ENCODE data around the gene CNTN6. TPM values are rescaled to one million over a fixed set of nuclear protein-coding genes. Genes with fewer than 3 reads are reported as not detected.

Gene CNTN6
- total RNA-seq, 1 donor from 2014 or later, result 0.16 TPM

DNA sequence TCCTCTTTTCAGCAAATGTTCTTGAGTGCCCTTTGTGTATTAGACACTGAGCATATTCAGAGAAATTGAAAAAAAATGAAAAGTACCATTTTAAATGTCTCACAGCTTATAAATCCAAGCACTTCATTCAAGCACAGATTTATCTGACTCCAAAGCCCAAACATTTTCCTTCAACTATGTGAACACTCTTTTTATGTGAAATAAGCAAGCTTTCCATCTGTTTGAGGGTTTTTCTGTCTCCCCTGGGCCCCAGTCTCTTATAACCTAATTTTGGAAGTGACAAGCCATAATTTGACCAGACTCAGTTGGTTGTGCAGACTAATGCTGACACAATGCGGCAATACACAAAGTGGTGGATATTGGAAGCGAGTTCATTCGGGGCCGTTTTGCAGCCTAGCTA lies 170.3 kb downstream of the CNTN6 start:
- intact Hi-C loops (cut with DNase I), result no loop called here
- no peak for DNase-seq (ENCODE audit: low spot score)

DNA sequence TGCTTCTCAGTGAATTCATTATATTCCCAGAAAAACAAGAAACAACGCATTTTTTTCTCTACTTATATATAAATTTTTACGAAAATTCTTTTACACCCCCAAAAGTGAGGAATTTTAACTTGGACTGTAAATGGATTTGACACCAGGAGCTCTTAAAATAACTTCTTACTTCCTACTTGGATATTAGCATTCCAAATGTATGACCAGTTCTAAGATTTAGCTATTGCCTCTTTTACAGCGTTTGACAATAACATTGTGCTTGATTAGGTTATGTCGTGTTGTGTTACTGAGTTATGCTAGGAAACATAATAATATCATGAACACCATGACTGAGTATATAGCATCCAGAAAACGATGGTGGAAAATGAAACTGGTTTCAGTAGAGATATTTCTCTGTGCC lies 177.0 kb downstream of the CNTN6 start:
- intact Hi-C loops (cut with DNase I), result no loop called here
- no peak for DNase-seq (ENCODE audit: low spot score)

GRCh38 chr3:1272546-1273265 lies 179.9 kb downstream of the CNTN6 start:
- intact Hi-C loops (cut with DNase I), result no loop called here
- DNase-seq (ENCODE audit: low spot score), result no peak

- DNase-seq (ENCODE audit: low spot score), result no peak
- intact Hi-C loops (cut with DNase I), result no loop called here
Measured at GRCh38 chr3:1275495-1275894, 182.7 kb downstream of the CNTN6 start.

GRCh38 chr3:1287815-1288214 lies 195.0 kb downstream of the CNTN6 start:
- DNase-seq (ENCODE audit: low spot score), result no peak
- intact Hi-C loops (cut with DNase I), result no loop called here

DNA sequence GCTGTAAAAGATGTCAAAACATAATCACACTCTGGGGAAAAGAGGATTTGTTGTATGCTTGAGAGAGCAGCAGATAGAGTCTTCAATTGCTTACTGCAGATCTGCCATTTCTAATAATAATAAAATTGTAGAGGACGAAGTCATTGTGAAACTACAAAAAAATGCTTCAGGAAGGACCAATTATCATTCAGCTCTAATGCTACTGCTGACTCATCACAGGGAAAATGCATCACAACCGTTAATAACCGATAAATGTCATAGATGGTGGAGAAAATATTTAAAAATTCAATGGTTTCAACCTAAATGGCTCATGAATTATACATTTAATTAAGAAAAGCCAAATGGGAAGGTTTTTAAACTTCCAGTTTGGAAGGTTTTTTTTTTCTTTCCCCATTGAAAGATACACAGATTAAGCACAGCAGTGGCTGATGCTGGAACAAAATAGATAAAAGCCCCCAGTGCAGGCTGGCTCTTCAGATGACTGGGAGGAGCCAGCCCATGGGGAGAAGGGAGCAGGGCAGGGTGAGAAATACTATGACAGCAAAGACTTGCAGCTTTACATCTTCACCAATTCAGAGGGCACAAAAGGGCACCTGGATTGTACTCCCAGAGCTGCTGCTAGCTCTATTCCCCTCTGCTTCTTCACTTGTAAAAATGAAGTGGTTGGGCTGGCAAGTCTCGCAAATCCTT lies 196.1 kb downstream of the CNTN6 start:
- intact Hi-C loops (cut with DNase I), result no loop called here
- no peak for DNase-seq (ENCODE audit: low spot score)

DNA sequence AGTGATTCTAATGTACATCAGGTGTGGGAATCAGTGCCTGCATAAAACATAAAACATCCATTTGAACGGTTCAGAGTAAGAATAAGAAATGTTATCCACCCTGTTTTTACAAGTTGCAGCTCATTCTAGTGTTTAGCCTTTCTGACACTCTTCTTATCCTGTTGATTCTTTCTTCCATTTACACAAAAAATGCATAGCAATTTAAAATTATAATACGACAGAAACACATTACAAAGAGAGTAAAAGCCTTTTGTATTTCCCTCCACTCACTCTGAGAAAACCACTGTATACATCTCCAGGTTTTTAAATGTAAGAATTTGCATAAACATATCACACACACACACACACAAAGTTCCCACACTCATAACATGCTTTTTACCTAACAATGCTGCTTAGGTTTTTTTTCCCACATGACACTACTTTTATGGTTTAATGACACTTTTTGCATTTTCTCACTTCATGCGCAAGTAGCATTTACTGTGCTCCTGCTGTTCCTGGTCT lies 199.8 kb downstream of the CNTN6 start:
- DNase-seq (ENCODE audit: low spot score), result no peak
- intact Hi-C loops (cut with DNase I), result no loop called here

DNA sequence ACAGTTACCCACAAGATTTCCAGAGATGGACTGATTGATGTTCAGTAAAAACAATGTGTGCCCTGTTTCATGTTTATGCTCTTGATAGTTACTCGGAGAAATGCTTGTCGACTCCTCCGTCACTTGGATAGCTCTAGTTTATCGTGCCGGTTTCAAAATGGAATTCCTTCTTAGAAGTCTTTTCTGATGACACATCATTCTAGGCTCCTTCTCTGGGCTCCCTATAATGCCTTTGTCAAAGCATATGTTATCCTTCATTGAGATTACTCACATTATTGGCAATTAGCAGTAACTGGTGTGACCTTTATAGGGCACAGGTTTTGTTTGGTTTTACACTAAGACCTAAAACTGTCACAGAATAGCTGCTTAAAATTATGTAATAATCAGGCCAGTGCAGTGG lies 201.8 kb downstream of the CNTN6 start:
- intact Hi-C loops (cut with DNase I), result no loop called here

GRCh38 chr3:1318296-1319005 lies 225.6 kb downstream of the CNTN6 start:
- intact Hi-C loops (cut with DNase I), result no loop called here

More for the DNA sequence above, 201.8 kb downstream of the CNTN6 start:
- DNase-seq (ENCODE audit: low spot score), result no peak

DNA sequence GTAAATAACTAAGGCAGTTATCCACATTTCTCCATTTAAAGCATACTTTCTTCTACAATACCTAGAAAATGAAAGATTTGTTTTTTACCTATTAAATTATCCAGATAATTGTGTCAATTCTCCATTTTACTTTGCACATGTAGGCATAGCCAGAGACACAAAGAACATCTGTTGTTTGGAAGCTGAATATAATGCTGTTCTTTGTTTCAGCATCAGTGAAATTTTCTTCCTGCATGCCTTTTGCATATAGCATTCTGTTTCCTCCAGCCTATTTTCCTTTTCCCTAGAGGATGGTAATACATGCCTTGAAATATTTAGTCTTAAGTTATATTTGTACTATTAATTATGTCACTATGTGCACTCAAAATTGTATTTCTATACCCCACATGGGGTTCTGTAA lies 233.7 kb downstream of the CNTN6 start:
- intact Hi-C loops (cut with DNase I), result no loop called here
- DNase-seq (ENCODE audit: low spot score), result no peak

More at GRCh38 chr3:1318296-1319005, 225.6 kb downstream of the CNTN6 start:
- DNase-seq (ENCODE audit: low spot score), result no peak

DNA sequence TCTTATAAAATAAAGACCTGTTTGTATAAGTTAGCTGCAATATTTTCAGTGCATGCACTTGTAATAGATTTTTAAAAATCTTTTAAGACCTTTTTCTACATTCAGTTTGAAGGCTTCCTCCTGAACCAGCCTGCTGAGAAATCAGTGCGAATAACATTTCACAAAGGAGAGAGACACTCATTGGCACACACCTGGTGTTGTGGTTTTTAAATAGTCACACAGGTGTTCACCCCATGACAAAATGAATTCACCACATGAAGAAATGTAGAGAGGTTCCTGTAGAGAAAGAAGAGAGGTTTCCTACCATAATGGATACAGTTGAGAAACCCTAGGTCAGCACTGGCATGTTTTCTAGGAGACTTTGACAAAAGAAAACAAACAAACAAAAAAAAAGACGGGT lies 237.3 kb downstream of the CNTN6 start:
- intact Hi-C loops (cut with DNase I), result no loop called here
- DNase-seq (ENCODE audit: low spot score), result no peak

DNA sequence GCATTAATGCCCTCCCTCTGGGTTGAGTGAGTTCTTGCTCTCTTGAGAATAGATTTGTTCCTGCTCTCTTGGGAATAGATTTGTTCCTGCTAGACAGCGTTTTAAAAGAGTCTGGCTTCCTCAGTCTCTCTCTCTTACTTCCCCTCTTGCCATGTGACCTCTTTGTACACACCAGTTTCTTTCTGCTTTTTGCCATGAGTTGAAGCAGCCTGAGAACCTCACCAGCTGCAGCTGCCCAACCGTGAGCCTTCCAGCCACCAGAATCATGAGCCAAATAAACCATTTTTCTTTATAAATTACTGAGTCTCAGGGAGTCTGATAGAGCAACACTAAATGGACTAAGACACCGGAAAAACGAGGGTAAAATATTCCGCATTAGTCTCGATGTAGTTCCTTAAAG lies 253.6 kb downstream of the CNTN6 start:
- DNase-seq (ENCODE audit: low spot score), result no peak
- intact Hi-C loops (cut with DNase I), result no loop called here

DNA sequence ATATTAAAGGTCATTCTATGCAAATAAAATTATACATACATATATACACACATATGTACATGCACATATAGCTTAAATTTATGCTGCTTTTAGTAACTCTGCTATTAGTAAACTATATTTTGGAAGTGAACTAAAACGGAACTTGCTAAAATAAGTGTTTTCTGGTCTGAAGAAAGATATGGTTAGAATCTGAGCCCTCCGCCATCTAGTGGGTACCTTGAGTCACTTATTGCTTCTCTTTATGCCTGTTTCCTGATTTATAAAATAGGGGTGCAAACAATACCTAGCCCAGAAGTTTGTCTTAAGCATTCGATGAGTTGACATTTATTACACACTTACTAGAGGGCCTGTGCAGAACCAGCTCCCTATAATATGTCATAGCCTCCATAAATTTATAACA lies 255.7 kb downstream of the CNTN6 start:
- intact Hi-C loops (cut with DNase I), result no loop called here
- no peak for DNase-seq (ENCODE audit: low spot score)

DNA sequence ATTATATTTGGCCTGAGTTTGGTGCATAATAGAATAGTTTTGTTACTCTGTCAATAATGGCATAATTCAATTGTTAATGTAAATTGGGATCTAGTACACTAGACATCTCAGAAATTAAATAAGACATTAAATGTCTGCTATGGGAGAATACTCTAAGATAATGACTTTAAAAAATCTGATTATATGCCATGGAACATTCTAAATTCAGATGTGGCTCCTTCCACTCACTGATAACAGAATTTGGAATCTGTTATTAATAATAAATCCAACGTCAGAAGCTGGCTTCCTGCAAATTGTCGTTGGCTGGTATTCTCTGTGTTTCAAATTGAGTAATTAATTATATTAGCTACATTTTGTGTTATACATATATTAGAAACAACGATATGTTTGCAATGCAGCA lies 258.1 kb downstream of the CNTN6 start:
- intact Hi-C loops (cut with DNase I), result no loop called here
- DNase-seq (ENCODE audit: low spot score), result no peak

DNA sequence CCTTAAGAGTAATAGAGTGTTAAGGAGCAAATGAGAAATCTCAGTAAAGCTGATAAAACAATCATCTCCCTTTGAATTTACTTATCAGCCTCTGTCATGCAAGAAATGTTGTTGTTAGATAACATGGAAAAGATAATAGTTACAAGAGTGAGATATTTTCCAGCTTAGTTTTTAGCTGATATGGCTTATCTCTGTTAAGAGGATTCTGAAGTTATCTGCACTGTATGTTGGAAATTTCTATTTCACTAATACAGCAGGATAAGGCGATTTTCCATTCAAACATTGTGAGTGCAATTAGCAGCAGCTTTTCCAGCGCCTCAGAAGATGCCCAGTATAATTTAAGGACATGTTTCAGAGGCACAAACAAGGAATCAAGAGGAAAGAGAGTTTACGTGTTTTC lies 262.9 kb downstream of the CNTN6 start:
- intact Hi-C loops (cut with DNase I), result no loop called here
- no peak for DNase-seq (ENCODE audit: low spot score)

- DNase-seq (ENCODE audit: low spot score), result no peak
- intact Hi-C loops (cut with DNase I), result no loop called here
Measured at GRCh38 chr3:1356101-1356500, 263.3 kb downstream of the CNTN6 start.

DNA sequence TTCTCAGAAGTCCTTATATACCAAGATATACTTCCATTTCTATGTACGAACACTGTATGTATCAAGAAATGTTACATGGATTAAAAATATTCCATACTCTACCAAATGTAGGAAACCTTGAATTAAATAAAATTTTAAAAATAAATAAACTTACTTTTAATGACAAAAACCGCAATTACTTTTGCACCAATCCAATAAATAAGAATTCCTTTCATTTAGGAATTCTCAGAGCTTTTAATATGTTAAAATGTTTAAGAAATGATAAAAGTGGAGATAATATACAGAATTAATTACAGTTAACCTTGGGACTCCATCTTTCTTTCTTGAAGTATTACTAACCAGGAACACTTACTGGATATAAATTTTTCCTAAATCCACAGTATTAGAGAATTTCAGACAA lies 272.7 kb downstream of the CNTN6 start:
- intact Hi-C loops (cut with DNase I), result no loop called here
- no peak for DNase-seq (ENCODE audit: low spot score)

- no peak for DNase-seq (ENCODE audit: low spot score)
- intact Hi-C loops (cut with DNase I), result no loop called here
Measured at GRCh38 chr3:1374471-1374870, 281.6 kb downstream of the CNTN6 start.

GRCh38 chr3:1375145-1375544 lies 282.3 kb downstream of the CNTN6 start:
- no peak for DNase-seq (ENCODE audit: low spot score)
- intact Hi-C loops (cut with DNase I), result no loop called here

DNA sequence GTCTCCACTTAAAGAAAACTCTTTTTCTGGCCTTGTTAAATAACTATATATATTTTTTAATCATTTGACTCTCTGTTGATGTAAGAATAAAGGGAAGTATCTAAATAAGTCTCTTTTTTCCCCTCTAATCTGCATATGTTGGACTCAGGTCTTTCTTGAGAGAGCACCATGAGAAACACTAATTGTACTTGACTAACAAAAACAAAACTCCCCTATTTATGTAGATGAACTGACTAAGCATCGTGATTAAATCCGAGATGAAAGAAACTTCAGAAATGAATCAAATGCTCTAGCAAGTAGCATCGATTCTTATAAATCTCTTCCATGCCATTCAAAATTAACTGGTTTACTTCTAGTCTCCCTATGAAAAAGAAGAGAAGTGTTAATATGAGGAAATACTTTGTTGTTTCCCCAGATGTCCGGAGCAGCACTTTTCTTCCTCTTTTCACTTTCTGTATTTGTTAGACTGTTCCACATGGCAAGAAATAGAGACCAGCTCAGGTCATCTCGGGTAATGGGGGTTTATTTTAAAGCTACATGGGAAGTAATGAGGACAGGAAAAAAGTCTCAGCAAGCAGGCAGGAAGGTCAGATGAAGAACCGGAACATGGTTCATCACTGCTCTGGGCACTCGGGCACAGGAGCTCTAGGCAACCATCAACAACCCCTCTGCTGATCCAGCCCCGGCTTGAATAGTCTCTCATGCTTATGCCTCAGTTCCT lies 288.3 kb downstream of the CNTN6 start:
- intact Hi-C loops (cut with DNase I), result no loop called here
- DNase-seq (ENCODE audit: low spot score), result no peak

Measured in cardiac septum (tissue), 1 donor.